ENCODE data around the gene SLC25A6. TPM values are rescaled to one million over a fixed set of nuclear protein-coding genes. Genes with fewer than 3 reads are reported as not detected.

SLC25A6 gene
- total RNA-seq, 1 experiment from 2014 or later = 553 TPM

- Histone ChIP-seq H3K56ac (ENCODE audit: insufficient read length, low read depth, low read length) (no peak overlapping the region), H2BK12ac (ENCODE audit: insufficient read length, low read depth, low read length) (no peak overlapping the region), H4K20me1 (ENCODE audit: control insufficient read depth, insufficient read depth, insufficient read length) (no peaks in the 10 kb centered on the region), H2BK15ac (ENCODE audit: low read depth, low read length) (no peak overlapping the region), H3K4me2 (ENCODE audit: insufficient read depth, insufficient read length, low read length) (no peak overlapping the region), H3K79me2 (ENCODE audit: insufficient read depth, low read length) (peaks cover 21% of the 10 kb centered on the region; the same call in 1 of the 2 replicates), H4K5ac (ENCODE audit: insufficient read length, low read depth, low read length) (no peak overlapping the region), H3K23me2 (ENCODE audit: insufficient read length, low read depth, low read length, poor library complexity, severe bottlenecking) (no peaks in the 10 kb centered on the region), H3K23ac (ENCODE audit: insufficient read length, low read depth, low read length) (no peak overlapping the region), H3K79me1 (ENCODE audit: insufficient read depth, low read depth, low read length, poor library complexity, severe bottlenecking) (peaks cover 8% of the 10 kb centered on the region), H3T11ph (ENCODE audit: low read length) (no peak overlapping the region), H2AFZ (ENCODE audit: low read length) (no peak overlapping the region), H3K9me3 (ENCODE audit: control insufficient read depth, low read depth, low read length) (no peaks in the 10 kb centered on the region), H3K4ac (ENCODE audit: low read depth, low read length) (no peak overlapping the region), H3K9ac (ENCODE audit: extremely low read depth, insufficient read length, low read length) (no peak overlapping the region), H2BK20ac (ENCODE audit: low read depth, low read length, poor library complexity, severe bottlenecking) (no peak overlapping the region), H4K91ac (ENCODE audit: insufficient read length, low read depth, low read length) (no peak overlapping the region), H2BK120ac (ENCODE audit: low read depth, low read length, poor library complexity, severe bottlenecking) (no peak overlapping the region), H2BK5ac (ENCODE audit: insufficient read length, low read length) (no peak overlapping the region), H3K18ac (ENCODE audit: insufficient read length, low read depth, low read length) (no peak overlapping the region), H3K14ac (ENCODE audit: insufficient read depth, low read length) (no peak overlapping the region), H3K27ac (ENCODE audit: insufficient read length, low read depth, low read length) (no peak overlapping the region), H3K4me1 (ENCODE audit: insufficient read depth, low read length) (no peaks in the 10 kb centered on the region; the same call in 1 of the 2 replicates), H4K8ac (replicated peaks; ENCODE audit: insufficient read length, low read depth, low read length) (no peak overlapping the region), H3K27me3 (ENCODE audit: insufficient read depth, low read length) (no peaks in the 10 kb centered on the region), H2AK5ac (ENCODE audit: insufficient read length, low read length) (no peak overlapping the region)
- no peak for DNase-seq
- no peak for TF ChIP-seq CTCF (conservative IDR thresholded peaks at IDR 0.05)
- H3K4me3 Mint-ChIP-seq = peak overlapping the region in 1 of 2 experiments; percentile 20; a peak in 1 of 5 replicates
- H3K27me3 Mint-ChIP-seq (ENCODE audit: low read depth) = no peaks in the 10 kb centered on the region; the same call in 1 of the 2 replicates
- H3K9me3 Mint-ChIP-seq = no peaks in the 10 kb centered on the region
- no CpG with 5 or more reads among the region's 36 CpGs for WGBS (ENCODE audit: extremely low coverage, insufficient read length, low lambda C conversion rate)
- peak overlapping the region in 1 of 3 experiments; percentile 61; a peak in 1 of 7 replicates for H3K27ac Mint-ChIP-seq
- H3K36me3 Mint-ChIP-seq (ENCODE audit: insufficient read depth in 1 of 3, low read depth in 3 of 3) = peaks cover 52 to 83% (median 77%) of the 10 kb centered on the region in 3 experiments
- peaks cover 9 to 29% of the 10 kb centered on the region in 2 experiments for H3K4me1 Mint-ChIP-seq
These were observed 6.4 kb downstream of the SLC25A6 start for GRCh38 chrX:1385253-1386223.

All from H9 (cell line).